PC-3 (cell line): Measurements from ENCODE around the gene AKAP13. TPM values are rescaled to one million over a fixed set of nuclear protein-coding genes. Genes with fewer than 3 reads are reported as not detected.

Experiments used
- ATAC-seq: fragments of 200-7000 bp; cut with Tn5 transposase; 2 replicates; pipeline ENCODE4 v1.9.1; 2020; ENCODE audit warnings: mild to moderate bottlenecking, moderate library complexity
- BruUV-seq: library from RNA; stranded (reverse); fragments of 400-500 nt; replicated peaks from 2 replicates; lab custom pipeline; 2021; lab: Mats Ljungman, UMichigan
- CTCF ChIA-PET: fragments of 300-600 bp; sonication (Branson Sonifier 250); formaldehyde crosslinking; loops from one replicate; lab custom pipeline; 2022; ENCODE audit warnings: antibody characterized with exemption; lab: Charles Lee
- POLR2A ChIA-PET: fragments of 300-600 bp; sonication (Branson Sonifier 250); formaldehyde crosslinking; loops from one replicate; lab custom pipeline; 2022; ENCODE audit warnings: antibody characterized with exemption; ENCODE audit not compliant: unreplicated experiment; lab: Charles Lee
- DNase-seq: peaks from one replicate; pipeline ENCODE4 v3.0.0-alpha.2; 2015
- H2AFZ ChIP-seq: fragments of 300-600 bp; sonication (generic); 2 replicates; pipeline ENCODE4 v1.6.0; 2016; ENCODE audit warnings: antibody characterized with exemption, low read length
- H3F3A ChIP-seq: fragments of 300-600 bp; sonication (generic); one replicate; pipeline ENCODE4 v1.6.0; 2017; ENCODE audit warnings: antibody characterized with exemption, low read length, control low read depth, mild to moderate bottlenecking; ENCODE audit not compliant: unreplicated experiment
- H3K27ac ChIP-seq: fragments of 300-600 bp; sonication (generic); 2 replicates; pipeline ENCODE4 v1.5.1; 2016; ENCODE audit warnings: mild to moderate bottlenecking, low read length
- H3K27me3 ChIP-seq: fragments of 300-600 bp; sonication (generic); 2 replicates; pipeline ENCODE4 v1.6.1; 2016; ENCODE audit warnings: low read length, mixed read lengths
- H3K36me3 ChIP-seq: fragments of 300-600 bp; sonication (generic); 2 replicates; pipeline ENCODE4 v1.6.1; 2016; ENCODE audit warnings: low read depth, mixed run types, low read length, mixed read lengths
- H3K4me1 ChIP-seq: fragments of 300-600 bp; sonication (generic); 2 replicates; pipeline ENCODE4 v1.5.1; 2016; ENCODE audit warnings: low read length; ENCODE audit not compliant: insufficient read depth
- H3K4me2 ChIP-seq: fragments of 300-600 bp; sonication (generic); 2 replicates; pipeline ENCODE4 v1.6.0; 2016; ENCODE audit warnings: low read length
- H3K4me3 ChIP-seq: fragments of 300-600 bp; sonication (generic); 2 replicates; pipeline ENCODE4 v1.5.1; 2016; ENCODE audit warnings: mild to moderate bottlenecking, low read length, mixed read lengths
- H3K79me2 ChIP-seq: fragments of 300-600 bp; sonication (generic); 2 replicates; pipeline ENCODE4 v1.6.1; 2017; ENCODE audit warnings: low read length, mixed read lengths
- H3K9ac ChIP-seq: fragments of 300-600 bp; sonication (generic); 2 replicates; pipeline ENCODE4 v1.6.0; 2016; ENCODE audit warnings: mild to moderate bottlenecking, low read length
- H3K9me2 ChIP-seq: fragments of 300-600 bp; sonication (generic); replicated peaks from 2 replicates; pipeline ENCODE4 v1.6.1; 2016; ENCODE audit warnings: mixed run types, low read length, mixed read lengths
- H3K9me3 ChIP-seq: fragments of 300-600 bp; sonication (generic); 2 replicates; pipeline ENCODE4 v1.6.1; 2016; ENCODE audit warnings: low read length, mixed read lengths
- H4K20me1 ChIP-seq: fragments of 300-600 bp; sonication (generic); 2 replicates; pipeline ENCODE4 v1.6.1; 2016; ENCODE audit warnings: low read length, mixed read lengths
- EZH2 ChIP-seq: fragments of 300-600 bp; sonication (generic); IDR thresholded peaks from one replicate; pipeline ENCODE4 v1.6.1; 2017; ENCODE audit warnings: antibody characterized with exemption, mild to moderate bottlenecking, low read length; ENCODE audit not compliant: unreplicated experiment
- EZH2phosphoT487 ChIP-seq: fragments of 300-600 bp; sonication (generic); IDR thresholded peaks from 2 replicates; pipeline ENCODE4 v1.6.1; 2018; ENCODE audit warnings: mild to moderate bottlenecking, antibody characterized with exemption, low read length, borderline replicate concordance
- intact Hi-C: fragments of 100-400 bp; cut with micrococcal nuclease; formaldehyde crosslinking; loops from 2 replicates; pipeline ENCODE4 v1.9.0; 2023
- total RNA-seq: library from RNA; depleted of rRNA; stranded (reverse); fragments of >200 nt; gene quantifications from 2 replicates; pipeline ENCODE4 v1.2.3, GENCODE V29; 2014
- TF ChIP-seq, protein P1 (sequence below): fragments of 300-600 bp; sonication (generic); conservative IDR thresholded peaks from 2 replicates; pipeline ENCODE4 v1.5.1; 2017; ENCODE audit warnings: antibody characterized with exemption, low read depth, mild to moderate bottlenecking, low read length

Gene AKAP13
- total RNA-seq, 1 experiment from 2014 or later: 36.8 TPM

DNA sequence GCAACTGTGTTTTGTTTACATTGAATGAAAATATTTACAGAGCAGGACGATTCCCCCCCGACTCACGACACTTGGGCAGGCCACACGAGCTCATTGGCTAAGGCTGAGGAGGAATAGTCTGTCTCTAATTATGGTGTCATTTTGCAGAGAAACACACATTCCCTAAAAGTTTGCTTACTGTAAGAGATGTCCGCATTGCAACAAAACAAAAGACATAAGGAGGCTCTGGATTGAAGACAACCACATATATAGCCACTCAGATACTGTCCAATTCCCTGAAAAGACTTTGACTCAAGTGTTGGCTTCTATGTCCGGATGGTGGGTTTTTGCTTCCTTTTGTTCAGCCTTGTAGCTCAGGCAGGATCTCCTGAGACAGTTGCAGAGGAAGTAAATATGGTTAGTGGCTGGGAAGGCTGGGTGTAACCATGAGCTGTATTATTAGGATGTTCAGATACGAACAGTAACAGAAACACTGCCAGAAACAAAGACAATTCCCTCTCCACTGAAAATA is 243.9 kb downstream of the AKAP13 start:
- H3K79me2 ChIP-seq: no peaks in the 10 kb centered on the region
- CTCF ChIA-PET: no interaction called here
- intact Hi-C loops: no loop called here

DNA sequence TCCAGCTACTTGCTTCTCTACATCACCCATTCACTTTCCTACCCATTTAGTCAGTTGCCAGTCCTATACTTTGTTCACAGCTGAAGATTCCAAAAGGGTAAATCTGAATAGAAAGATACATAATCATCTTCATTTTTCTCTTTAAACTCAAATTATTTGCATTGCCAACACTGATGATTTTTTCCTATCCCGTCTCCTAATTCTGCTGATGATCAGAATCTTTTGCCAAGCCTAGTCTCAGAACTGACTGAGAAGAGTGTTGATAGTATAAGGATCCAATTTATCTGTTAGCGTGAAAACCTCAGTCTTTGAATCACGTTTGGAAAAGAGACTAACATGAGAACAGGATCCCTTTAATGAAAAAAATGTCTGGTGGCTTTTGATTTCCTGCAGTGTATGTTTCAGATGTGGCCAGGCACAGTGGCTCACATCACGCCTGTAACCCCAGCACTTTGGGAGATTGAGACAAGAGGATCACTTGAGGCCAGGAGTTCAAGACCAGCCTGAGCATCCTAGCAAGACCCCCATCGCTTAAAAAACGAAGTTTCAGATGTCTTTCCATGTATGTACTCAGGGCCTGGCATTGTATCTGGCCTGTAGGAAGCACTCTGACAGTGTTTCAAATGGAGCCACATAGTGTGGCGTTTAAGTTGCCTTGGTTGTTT is 244.9 kb downstream of the AKAP13 start:
- ATAC-seq (no peak), DNase-seq (no peak)
- H3K4me1 ChIP-seq: no peaks in the 10 kb centered on the region
- H3K9ac ChIP-seq: no peak overlapping the region
- no peak overlapping the region for H2AFZ ChIP-seq
- TF ChIP-seq EZH2: no peak
- TF ChIP-seq, protein P1, sequence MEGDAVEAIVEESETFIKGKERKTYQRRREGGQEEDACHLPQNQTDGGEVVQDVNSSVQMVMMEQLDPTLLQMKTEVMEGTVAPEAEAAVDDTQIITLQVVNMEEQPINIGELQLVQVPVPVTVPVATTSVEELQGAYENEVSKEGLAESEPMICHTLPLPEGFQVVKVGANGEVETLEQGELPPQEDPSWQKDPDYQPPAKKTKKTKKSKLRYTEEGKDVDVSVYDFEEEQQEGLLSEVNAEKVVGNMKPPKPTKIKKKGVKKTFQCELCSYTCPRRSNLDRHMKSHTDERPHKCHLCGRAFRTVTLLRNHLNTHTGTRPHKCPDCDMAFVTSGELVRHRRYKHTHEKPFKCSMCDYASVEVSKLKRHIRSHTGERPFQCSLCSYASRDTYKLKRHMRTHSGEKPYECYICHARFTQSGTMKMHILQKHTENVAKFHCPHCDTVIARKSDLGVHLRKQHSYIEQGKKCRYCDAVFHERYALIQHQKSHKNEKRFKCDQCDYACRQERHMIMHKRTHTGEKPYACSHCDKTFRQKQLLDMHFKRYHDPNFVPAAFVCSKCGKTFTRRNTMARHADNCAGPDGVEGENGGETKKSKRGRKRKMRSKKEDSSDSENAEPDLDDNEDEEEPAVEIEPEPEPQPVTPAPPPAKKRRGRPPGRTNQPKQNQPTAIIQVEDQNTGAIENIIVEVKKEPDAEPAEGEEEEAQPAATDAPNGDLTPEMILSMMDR: no peak
- no peak for TF ChIP-seq EZH2phosphoT487
- CTCF ChIA-PET: no interaction called here
- no peak overlapping the region for H3K4me3 ChIP-seq
- no peaks in the 10 kb centered on the region for H3F3A ChIP-seq
- H3K9me3 ChIP-seq: no peaks in the 10 kb centered on the region
- H3K27ac ChIP-seq: no peak overlapping the region
- 0 out of 2 replicates have a peak, but pooled peaks cover 4% of the 10 kb centered on the region for H3K36me3 ChIP-seq
- POLR2A ChIA-PET: no interaction called here
- no TSS peak for BruUV-seq
- no peaks in the 10 kb centered on the region for H4K20me1 ChIP-seq
- no peaks in the 10 kb centered on the region for H3K27me3 ChIP-seq
- H3K9me2 ChIP-seq: no peaks in the 10 kb centered on the region
- intact Hi-C loops: no loop called here
- H3K79me2 ChIP-seq: no peaks in the 10 kb centered on the region
- H3K4me2 ChIP-seq: no peak overlapping the region

More for the DNA sequence above, 243.9 kb downstream of the AKAP13 start:
- no peak overlapping the region for H3K4me2 ChIP-seq
- H3K9ac ChIP-seq: no peak overlapping the region
- H3K27ac ChIP-seq: no peak overlapping the region
- BruUV-seq: no TSS peak
- no peaks in the 10 kb centered on the region for H3K4me1 ChIP-seq
- no peak overlapping the region for H2AFZ ChIP-seq
- DNase-seq (no peak), ATAC-seq (no peak)
- H3K36me3 ChIP-seq: 0 out of 2 replicates have a peak, but pooled peaks cover 4% of the 10 kb centered on the region
- H4K20me1 ChIP-seq: no peaks in the 10 kb centered on the region
- TF ChIP-seq EZH2: no peak
- TF ChIP-seq, protein P1: no peak
- TF ChIP-seq EZH2phosphoT487: no peak
- H3K9me3 ChIP-seq: no peaks in the 10 kb centered on the region
- no peak overlapping the region for H3K4me3 ChIP-seq
- no peaks in the 10 kb centered on the region for H3K9me2 ChIP-seq
- POLR2A ChIA-PET: interaction anchor here (0.5 to 0.6 kb wide), 2 partner anchors 11 to 124 kb away, joined by 3 to 4 read pairs; no protein-coding TSS in a partner anchor
- H3K27me3 ChIP-seq: no peaks in the 10 kb centered on the region
- H3F3A ChIP-seq: no peaks in the 10 kb centered on the region

DNA sequence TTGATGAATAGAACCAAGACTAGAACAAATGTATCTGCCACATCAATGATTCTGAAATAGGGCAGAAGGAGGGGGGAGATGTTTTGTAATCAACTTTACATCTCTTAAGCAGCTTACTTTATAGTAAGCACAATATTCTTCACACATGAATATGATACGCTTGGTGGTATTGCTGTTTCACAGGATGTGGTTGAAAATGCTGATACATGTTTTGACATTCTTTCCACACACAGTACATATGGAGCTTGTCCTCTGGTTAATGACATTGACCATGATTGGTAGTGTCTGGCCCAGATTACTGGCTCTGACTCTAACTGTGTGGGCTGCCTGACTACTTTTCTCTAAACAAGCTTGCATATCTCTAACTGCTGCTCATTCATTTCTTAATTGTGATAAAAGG is 245.5 kb downstream of the AKAP13 start:
- Histone ChIP-seq H3K4me3 (no peak overlapping the region), H3K9me3 (no peaks in the 10 kb centered on the region), H3K4me2 (no peak overlapping the region), H3K79me2 (no peaks in the 10 kb centered on the region), H3K9me2 (no peaks in the 10 kb centered on the region), H4K20me1 (no peaks in the 10 kb centered on the region), H3K27me3 (no peaks in the 10 kb centered on the region), H3K36me3 (0 out of 2 replicates have a peak, but pooled peaks cover 4% of the 10 kb centered on the region), H3F3A (no peaks in the 10 kb centered on the region), H3K9ac (no peak overlapping the region), H3K4me1 (no peaks in the 10 kb centered on the region), H2AFZ (no peak overlapping the region), H3K27ac (no peak overlapping the region)
- no peak for ATAC-seq
- POLR2A ChIA-PET: no interaction called here
- no peak for DNase-seq
- CTCF ChIA-PET: no interaction called here
- no TSS peak for BruUV-seq
- intact Hi-C loops: no loop called here
- TF ChIP-seq, protein P1: no peak
- TF ChIP-seq EZH2phosphoT487 (no peak), EZH2 (no peak)
